ENCODE data around the gene B3GALNT2.

Gene B3GALNT2

GRCh38 chr1:235454021-235454420 lies 50.2 kb downstream of the B3GALNT2 start:
- no peak for DNase-seq (ENCODE audit: low read depth in 2 of 2)

DNA sequence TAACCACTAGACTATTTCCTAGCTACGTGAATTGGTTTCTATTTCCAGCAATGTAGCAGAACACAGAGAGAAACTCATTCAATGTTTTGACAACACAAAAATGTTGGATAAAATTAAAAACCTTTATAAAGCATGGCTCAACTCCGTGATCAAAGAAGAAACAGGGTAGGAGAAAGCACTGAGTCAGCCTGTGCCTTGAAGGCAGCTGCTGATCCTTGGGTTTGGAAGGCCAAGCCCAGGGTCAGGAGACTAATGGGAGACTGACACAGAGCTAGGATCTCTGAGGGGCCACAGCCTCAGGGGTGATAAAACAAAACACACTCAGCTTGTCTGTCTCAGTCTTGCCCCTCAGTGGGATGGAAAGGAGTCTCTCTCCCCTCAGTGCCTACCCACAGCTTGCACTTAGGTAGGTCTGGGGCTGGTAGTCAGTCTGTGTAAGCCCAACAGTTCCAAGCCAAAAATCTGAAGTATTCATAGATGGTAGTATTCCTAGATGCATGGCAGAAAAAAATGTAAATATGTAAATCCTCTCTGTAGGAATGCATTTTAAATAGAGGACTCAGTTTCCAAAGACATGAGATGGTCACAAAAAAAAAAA lies 53.3 kb downstream of the B3GALNT2 start:
- no peak for DNase-seq (ENCODE audit: low read depth in 2 of 2)

GRCh38 chr1:235450433-235450832 lies 53.8 kb downstream of the B3GALNT2 start:
- DNase-seq (ENCODE audit: low read depth in 2 of 2): no peak

DNA sequence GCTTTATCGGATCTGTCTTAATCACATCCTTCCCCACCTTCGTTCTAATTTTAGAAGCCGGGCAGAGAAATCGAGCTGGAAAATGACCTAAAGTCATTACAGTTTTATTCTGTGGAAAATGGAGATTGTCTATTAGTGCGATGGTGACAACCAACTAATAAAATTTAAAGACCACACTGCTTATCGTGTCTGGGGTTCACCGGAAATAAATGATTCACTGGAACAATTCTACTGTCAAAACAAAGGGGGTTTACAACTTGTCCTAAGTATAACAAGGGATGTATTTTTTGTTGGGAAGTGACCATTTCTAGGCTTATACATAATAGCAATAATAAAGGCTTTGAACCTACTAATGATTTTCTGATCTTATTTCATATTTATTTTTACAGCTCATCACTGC lies 55.6 kb downstream of the B3GALNT2 start:
- no peak for DNase-seq (ENCODE audit: low read depth in 2 of 2)

DNA sequence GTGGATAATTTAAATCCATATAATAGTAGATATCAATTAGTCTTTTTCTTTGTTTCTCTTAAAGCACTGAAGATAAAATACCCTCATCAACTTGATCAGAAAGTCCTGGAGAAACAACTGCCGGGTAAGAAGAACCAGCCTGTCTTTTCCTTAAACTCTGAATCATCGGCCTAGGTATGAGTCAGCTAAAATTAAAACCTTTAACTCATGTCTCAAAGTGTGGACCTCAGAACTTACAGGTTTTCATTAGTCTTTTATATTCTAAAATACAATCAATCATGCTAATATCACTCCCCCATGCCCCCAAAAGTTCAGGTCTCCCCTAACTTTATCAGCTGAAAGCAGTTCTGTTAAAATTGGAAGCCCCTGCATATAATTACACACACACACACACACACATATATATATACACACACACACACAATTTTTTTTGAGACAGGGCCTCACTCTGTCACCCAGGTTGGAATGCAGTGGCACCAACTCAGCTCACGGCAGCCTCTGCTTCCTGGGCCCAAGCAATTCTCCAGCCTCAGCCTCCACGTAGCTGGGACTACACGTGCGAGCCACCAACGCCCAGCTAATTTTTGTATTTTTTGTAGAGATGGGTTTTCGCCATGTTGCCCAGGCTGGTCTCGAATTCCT lies 61.3 kb downstream of the B3GALNT2 start:
- no peak for DNase-seq (ENCODE audit: low read depth in 2 of 2)

DNA sequence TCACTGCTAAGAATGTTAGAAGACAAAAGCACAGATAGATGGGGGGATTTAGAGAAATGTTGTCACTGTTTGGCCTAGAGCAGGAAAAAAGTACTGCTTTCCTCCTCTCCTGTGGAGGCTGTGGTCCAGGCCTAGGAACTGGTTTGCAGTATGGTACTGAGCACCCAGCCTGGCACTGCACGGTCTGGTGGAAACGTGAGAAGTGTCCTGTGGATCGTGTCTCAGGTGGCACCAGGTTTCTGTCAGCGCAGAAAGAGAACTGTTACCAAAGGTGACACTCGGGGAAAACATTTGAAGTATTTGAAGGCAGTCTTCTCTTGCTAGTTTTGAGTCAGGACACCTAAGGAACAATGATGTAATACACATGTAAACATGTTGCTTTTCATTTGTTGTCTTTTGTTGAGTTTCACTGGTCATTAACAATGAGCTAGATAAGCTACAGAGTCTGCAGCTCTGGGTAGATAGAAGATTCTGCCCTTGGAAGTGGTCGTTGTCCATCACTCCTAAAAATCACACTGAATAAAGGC lies 63.0 kb downstream of the B3GALNT2 start:
- no peak for DNase-seq (ENCODE audit: low read depth in 2 of 2)

GRCh38 chr1:235434001-235434400 lies 70.3 kb downstream of the B3GALNT2 start:
- DNase-seq (ENCODE audit: low read depth in 2 of 2): no peak

DNA sequence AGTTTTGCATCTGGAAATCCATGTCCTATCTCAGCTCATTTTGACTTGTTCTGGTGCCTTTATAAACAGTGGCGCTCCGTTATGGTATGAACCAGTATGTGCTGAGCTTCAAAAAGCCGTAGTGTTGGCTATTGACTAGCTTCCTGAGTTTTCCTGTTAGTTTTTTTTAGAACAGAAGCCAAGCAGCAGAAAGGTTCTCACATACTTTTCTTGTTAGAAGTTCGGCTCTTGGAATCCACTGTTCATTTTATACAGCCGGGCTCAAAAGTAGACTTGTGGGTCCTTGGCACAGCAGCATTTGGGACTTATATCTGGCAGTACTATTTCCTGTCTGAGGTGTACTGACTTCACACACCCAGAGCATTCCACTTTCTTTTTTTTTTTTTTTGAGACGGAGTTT lies 73.3 kb downstream of the B3GALNT2 start:
- DNase-seq (ENCODE audit: low read depth in 2 of 2): no peak

GRCh38 chr1:235429143-235429542 lies 75.1 kb downstream of the B3GALNT2 start:
- no peak for DNase-seq (ENCODE audit: low read depth in 2 of 2)

GRCh38 chr1:235427447-235427846 lies 76.8 kb downstream of the B3GALNT2 start:
- no peak for DNase-seq (ENCODE audit: low read depth in 2 of 2)

DNA sequence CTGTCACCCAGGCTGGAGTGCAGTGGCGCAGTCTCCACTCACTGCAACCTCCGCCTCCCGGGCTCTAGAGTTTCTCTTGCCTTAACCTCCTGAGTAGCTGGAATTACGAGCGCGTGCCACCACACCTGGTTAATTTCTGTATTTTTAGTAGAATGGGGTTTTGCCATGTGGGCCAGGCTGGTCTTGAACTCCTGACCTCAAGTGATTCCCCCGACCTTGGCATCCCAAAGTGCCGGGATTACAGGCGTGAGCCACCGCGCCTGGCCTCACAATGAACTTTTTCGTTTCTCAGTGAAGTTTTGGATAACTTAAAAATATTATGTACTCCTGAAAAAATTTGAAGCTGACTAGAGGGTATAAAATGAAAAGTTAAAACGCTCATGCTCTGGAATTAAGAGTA lies 77.6 kb downstream of the B3GALNT2 start:
- DNase-seq (ENCODE audit: low read depth in 2 of 2): no peak

DNA sequence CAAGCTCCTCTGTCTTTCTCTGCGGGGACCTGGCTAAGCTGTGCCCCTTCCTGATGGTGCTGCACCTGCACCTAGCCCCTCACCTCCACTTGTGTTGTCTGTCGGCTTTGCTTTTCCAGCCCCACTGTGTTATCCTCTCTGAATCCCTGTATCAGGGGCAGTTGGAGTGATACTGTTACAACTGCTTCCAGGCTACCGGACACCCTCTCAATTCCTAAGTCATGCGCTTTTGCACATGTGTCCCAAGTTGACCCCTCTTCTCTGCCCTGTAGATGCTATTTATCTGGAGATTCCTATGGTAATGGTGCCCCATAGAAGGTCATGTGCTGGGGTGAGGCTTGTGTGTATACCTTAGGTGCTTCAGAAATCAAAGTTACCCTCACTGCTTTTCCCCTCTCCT lies 78.1 kb downstream of the B3GALNT2 start:
- no peak for DNase-seq (ENCODE audit: low read depth in 2 of 2)

GRCh38 chr1:235425357-235425756 lies 78.9 kb downstream of the B3GALNT2 start:
- no peak for DNase-seq (ENCODE audit: low read depth in 2 of 2)

GRCh38 chr1:235424092-235424491 lies 80.2 kb downstream of the B3GALNT2 start:
- no peak for DNase-seq (ENCODE audit: low read depth in 2 of 2)

- no peak for DNase-seq (ENCODE audit: low read depth in 2 of 2)
These were observed 81.0 kb downstream of the B3GALNT2 start for GRCh38 chr1:235423214-235423652.

GRCh38 chr1:235421751-235422150 lies 82.5 kb downstream of the B3GALNT2 start:
- DNase-seq (ENCODE audit: low read depth in 2 of 2): no peak

DNA sequence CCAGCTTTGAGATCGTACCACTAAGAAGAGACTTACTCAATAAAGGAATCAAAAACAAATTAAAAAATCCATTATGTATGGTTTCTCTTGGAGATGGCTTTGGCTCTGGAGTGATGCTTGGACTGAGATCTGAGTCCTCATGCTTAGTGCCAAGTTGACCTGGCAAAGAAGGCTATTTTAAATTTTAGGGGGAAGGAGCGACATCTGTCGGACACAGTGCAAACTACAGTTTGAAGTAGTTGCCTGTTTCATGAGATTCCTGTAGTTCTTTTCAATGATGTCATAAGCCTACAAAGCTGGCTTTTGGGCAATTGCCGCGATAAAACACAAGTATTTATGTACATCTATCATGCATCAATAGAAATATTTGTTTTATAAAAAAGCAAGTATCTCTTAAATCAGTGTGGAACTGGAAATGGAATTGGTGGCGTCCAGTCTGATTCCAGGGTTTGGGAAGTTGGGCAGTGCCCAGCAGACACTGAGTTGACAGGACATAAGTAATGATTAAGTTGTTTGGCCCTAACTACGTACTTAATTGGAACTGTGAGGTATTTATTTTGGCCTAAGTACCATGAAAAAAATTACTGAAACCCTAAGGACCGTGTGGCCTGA lies 87.1 kb downstream of the B3GALNT2 start:
- DNase-seq (ENCODE audit: low read depth in 2 of 2): peak in 1 of 2 donors; percentile 35

GRCh38 chr1:235416662-235417049 lies 87.6 kb downstream of the B3GALNT2 start:
- no peak for DNase-seq (ENCODE audit: low read depth in 2 of 2)

DNA sequence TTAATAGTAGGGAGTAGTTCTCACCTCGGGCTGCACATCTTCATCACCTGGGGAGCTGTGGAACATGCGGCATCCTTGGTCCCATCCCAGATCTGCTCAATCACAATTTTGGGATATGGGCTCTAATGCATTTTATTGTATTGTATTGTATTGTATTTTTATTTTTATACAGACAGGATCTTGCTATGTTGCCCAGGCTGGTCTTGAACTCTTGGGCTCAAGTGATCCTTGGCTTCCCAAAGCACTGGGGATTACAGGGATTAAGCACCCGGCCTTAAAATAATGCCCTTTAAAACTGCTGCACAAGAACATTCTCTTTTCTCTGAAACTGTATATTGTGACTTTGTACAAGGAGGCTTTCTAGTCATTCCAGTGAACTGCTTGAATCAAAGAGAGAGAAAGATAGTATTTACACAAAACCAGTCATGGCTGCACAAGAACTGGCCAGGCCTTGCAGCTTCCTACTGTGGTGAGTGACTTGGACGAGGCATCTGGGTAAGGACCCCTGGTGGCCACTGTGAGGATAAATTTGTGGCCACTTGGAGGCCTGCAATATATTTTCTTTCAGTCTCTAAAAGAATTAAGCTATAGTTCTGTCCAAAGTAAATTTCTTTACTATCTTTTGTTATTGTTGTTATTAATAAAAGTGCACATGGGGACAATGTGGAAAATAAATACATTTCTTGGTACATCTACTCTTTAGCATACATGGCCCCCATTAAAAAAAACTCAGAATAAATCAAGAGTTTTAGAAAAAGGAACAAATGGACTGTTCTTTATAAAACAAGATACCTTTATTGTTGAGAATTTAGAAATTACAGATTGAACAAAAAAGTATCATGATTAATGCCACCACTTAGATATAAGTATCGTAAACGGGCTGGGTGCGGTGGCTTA lies 89.0 kb downstream of the B3GALNT2 start:
- DNase-seq (ENCODE audit: low read depth in 2 of 2): peak; percentile 9 to 30

- no peak for DNase-seq (ENCODE audit: low read depth in 2 of 2)
These were observed 92.5 kb downstream of the B3GALNT2 start for GRCh38 chr1:235411489-235412486.

DNA sequence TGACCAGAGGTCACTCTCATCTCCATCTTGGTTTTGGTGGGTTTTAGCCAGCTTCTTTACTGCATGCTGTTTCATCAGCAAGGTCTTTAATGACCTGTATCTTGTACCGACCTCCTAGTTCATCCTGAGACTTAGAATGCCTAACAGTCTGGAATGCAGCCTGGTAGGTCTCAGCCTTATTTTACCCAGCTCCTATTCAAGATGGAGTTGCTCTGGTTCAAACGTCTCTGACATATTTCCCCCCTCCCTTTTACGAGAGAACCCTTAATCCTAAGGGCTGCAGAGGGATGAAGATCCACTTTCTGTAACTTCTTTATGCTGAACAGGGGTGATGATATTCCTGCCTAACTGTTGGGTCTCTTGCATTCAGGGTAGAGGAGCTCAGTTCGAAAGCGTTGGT lies 93.8 kb downstream of the B3GALNT2 start:
- no peak for DNase-seq (ENCODE audit: low read depth in 2 of 2)

All from stimulated activated CD8-positive, alpha-beta memory T cell treated with anti-CD3 and anti-CD28 coated beads, Interleukin-15, amount 100 ng/mL, for 4 hours (primary cell).